Measurements from ENCODE around the gene CRADD.
A peak's percentile ranks its signal among the peaks of the same experiment; 100 is the strongest.

CRADD gene

DNA sequence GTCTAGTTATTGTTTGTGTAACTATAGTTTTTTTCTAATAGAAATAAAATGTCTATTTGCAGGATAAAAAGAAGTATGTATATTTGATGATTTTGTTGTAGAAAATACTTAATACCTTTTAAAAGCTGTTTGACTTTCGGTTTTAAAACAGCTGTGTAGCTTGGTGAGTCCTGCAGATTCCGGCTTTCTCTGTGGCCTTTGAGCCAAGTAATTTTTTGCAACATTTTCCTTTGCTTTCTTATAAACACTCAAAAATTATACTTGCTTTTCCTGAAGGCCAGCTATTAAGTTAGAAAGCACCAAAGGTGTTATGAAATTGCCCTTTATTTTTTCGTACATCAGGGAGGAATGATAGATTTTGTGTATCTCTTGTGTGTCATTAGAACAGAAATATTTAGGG, 63.6 kb downstream of the CRADD start:
- TF ChIP-seq FOXM1 (IDR thresholded peaks at IDR 0.05; ENCODE audit: borderline replicate concordance, low read depth) (no peak), ZBTB7A (IDR thresholded peaks at IDR 0.05; ENCODE audit: low read depth) (no peak), CEBPB (IDR thresholded peaks at IDR 0.05) (no peak), CREB1 (IDR thresholded peaks at IDR 0.05; ENCODE audit: low read depth) (no peak), RAD21 (IDR thresholded peaks at IDR 0.05; ENCODE audit: low read depth) (no peak), TEAD4 (IDR thresholded peaks at IDR 0.05) (no peak), TAF1 (IDR thresholded peaks at IDR 0.05; ENCODE audit: low read depth) (no peak), TCF12 (IDR thresholded peaks at IDR 0.05; ENCODE audit: low read depth) (no peak), NFIC (IDR thresholded peaks at IDR 0.05) (no peak), EGR1 (IDR thresholded peaks at IDR 0.05) (no peak), YY1 (IDR thresholded peaks at IDR 0.05; ENCODE audit: low read depth) (no peak), EP300 (IDR thresholded peaks at IDR 0.05; ENCODE audit: borderline replicate concordance) (no peak)
- TF ChIP-seq, protein P1, sequence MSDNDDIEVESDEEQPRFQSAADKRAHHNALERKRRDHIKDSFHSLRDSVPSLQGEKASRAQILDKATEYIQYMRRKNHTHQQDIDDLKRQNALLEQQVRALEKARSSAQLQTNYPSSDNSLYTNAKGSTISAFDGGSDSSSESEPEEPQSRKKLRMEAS (IDR thresholded peaks at IDR 0.05): no peak
- TF ChIP-seq, protein P2, sequence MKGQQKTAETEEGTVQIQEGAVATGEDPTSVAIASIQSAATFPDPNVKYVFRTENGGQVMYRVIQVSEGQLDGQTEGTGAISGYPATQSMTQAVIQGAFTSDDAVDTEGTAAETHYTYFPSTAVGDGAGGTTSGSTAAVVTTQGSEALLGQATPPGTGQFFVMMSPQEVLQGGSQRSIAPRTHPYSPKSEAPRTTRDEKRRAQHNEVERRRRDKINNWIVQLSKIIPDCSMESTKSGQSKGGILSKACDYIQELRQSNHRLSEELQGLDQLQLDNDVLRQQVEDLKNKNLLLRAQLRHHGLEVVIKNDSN (IDR thresholded peaks at IDR 0.05): no peak
- TF ChIP-seq, protein P3, sequence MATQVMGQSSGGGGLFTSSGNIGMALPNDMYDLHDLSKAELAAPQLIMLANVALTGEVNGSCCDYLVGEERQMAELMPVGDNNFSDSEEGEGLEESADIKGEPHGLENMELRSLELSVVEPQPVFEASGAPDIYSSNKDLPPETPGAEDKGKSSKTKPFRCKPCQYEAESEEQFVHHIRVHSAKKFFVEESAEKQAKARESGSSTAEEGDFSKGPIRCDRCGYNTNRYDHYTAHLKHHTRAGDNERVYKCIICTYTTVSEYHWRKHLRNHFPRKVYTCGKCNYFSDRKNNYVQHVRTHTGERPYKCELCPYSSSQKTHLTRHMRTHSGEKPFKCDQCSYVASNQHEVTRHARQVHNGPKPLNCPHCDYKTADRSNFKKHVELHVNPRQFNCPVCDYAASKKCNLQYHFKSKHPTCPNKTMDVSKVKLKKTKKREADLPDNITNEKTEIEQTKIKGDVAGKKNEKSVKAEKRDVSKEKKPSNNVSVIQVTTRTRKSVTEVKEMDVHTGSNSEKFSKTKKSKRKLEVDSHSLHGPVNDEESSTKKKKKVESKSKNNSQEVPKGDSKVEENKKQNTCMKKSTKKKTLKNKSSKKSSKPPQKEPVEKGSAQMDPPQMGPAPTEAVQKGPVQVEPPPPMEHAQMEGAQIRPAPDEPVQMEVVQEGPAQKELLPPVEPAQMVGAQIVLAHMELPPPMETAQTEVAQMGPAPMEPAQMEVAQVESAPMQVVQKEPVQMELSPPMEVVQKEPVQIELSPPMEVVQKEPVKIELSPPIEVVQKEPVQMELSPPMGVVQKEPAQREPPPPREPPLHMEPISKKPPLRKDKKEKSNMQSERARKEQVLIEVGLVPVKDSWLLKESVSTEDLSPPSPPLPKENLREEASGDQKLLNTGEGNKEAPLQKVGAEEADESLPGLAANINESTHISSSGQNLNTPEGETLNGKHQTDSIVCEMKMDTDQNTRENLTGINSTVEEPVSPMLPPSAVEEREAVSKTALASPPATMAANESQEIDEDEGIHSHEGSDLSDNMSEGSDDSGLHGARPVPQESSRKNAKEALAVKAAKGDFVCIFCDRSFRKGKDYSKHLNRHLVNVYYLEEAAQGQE (IDR thresholded peaks at IDR 0.05; ENCODE audit: low read depth): no peak

DNA sequence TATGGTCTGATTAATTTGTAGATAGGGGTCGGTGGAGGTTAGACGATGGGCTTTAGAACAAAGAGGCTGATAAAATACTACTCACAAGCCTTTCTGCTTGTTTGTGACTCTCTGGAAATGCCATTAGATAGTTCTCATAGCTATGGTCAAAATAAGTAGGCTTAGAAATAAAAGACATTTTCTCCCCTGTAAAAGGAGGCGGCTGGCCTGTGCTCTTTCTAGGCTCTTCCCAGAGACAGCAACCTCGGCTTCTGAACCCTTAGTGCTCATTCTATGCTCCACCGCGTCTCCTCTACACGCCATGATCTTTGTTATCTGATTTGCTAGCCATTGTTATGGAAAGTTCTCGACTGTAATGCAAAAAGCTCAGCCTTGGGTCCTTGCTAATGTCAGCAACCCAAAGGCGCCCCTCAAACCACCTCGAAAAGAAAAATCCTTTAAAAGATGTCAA, 64.5 kb downstream of the CRADD start:
- TF ChIP-seq, protein P1 (IDR thresholded peaks at IDR 0.05): no peak
- TF ChIP-seq EGR1 (IDR thresholded peaks at IDR 0.05) (no peak), RAD21 (IDR thresholded peaks at IDR 0.05; ENCODE audit: low read depth) (no peak), NFIC (IDR thresholded peaks at IDR 0.05) (no peak), TCF12 (IDR thresholded peaks at IDR 0.05; ENCODE audit: low read depth) (no peak), CREB1 (IDR thresholded peaks at IDR 0.05; ENCODE audit: low read depth) (no peak), EP300 (IDR thresholded peaks at IDR 0.05; ENCODE audit: borderline replicate concordance) (no peak), TAF1 (IDR thresholded peaks at IDR 0.05; ENCODE audit: low read depth) (no peak), FOXM1 (IDR thresholded peaks at IDR 0.05; ENCODE audit: borderline replicate concordance, low read depth) (no peak)

DNA sequence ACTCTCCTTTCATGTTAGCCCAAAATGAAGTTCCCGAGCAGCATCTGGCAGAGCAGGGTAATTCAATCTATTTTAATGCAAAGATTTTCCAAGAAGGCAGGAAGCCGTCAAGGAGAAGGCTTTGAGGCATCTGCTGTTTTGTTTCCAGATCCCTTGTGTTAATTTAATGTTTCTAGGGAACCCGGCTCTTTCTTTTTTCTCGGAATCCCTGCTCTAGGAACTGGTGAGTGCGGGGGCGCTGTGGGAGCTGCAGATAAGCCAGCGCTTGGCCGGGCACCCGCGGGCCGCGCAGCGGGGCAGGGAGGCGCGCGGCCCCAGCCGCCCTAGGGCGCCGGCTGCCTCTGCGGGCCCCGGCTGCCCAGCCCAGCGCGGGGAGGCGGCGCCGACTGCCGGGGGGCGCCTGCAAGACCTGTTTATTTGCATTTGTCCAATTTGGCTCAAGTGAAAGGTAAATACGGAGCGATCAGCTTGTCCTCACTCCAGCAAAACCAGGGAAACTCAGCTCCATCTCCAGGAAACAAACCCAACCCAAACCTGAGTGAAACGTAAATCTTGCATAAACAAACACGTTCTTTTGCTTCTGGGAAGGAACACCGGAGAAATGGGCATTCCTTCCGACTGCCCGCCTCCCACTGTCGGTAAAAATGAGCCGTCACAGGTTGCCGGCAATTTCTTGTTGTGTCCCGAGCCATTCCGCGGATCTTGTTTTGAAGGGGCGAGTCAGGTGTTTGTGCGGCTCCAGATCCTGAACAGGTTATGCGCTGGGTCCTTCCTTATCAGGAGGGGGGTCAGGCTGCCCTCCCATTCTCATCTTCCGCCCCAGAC, 65.1 kb downstream of the CRADD start:
- TF ChIP-seq EGR1 (IDR thresholded peaks at IDR 0.05): peak; percentile 48; the same call in 1 of the 2 replicates
- TF ChIP-seq RAD21 (IDR thresholded peaks at IDR 0.05; ENCODE audit: low read depth): peak; percentile 16; the same call in 1 of the 2 replicates
- TF ChIP-seq, protein P1 (IDR thresholded peaks at IDR 0.05): no peak
- TF ChIP-seq TAF1 (IDR thresholded peaks at IDR 0.05; ENCODE audit: low read depth): no peak
- TF ChIP-seq TCF12 (IDR thresholded peaks at IDR 0.05; ENCODE audit: low read depth): no peak
- TF ChIP-seq, protein P2 (IDR thresholded peaks at IDR 0.05): no peak
- no peak for TF ChIP-seq ZBTB7A (IDR thresholded peaks at IDR 0.05; ENCODE audit: low read depth)
- no peak for TF ChIP-seq CEBPB (IDR thresholded peaks at IDR 0.05)

DNA sequence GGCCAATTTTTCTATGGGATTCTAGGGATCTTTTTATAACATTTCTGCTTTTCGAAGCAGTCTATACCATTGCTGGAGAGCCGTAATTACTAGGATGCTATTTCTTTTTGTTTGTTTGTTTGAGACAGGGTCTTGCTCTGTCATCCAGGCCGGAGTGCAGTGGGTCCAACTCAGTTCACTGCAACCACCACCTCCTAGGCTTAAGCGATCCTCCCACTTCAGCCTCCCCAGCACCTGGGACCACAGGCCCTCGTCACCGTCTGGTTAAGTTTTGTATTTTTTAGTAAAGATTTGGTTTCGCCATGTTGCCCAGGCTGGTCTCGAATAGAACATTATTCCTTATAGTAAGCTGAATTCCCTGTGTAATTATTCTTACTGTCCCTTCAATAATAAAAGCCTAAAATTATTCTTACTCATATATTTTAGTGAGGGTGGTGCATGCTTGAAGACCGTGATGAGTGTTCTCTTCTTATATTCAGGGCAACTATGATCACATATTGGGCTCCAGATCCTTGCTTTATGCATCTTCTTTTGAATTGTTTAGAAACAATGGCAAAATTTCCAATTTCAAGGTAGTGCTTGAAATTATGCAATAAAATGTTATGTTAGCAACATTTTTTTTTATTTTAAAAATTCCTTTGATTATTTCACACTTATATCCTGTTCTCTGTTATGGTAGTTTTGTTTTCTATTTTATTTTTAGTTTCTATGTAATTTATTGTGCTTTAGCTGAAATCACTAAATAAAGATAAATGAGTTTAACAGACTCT, 66.2 kb downstream of the CRADD start:
- TF ChIP-seq TAF1 (IDR thresholded peaks at IDR 0.05; ENCODE audit: low read depth) (no peak), CREB1 (IDR thresholded peaks at IDR 0.05; ENCODE audit: low read depth) (no peak), RAD21 (IDR thresholded peaks at IDR 0.05; ENCODE audit: low read depth) (no peak), YY1 (IDR thresholded peaks at IDR 0.05; ENCODE audit: low read depth) (no peak), FOXM1 (IDR thresholded peaks at IDR 0.05; ENCODE audit: borderline replicate concordance, low read depth) (no peak), ZBTB7A (IDR thresholded peaks at IDR 0.05; ENCODE audit: low read depth) (no peak), EGR1 (IDR thresholded peaks at IDR 0.05) (no peak), CEBPB (IDR thresholded peaks at IDR 0.05) (no peak), EP300 (IDR thresholded peaks at IDR 0.05; ENCODE audit: borderline replicate concordance) (no peak), TCF12 (IDR thresholded peaks at IDR 0.05; ENCODE audit: low read depth) (no peak), NFIC (IDR thresholded peaks at IDR 0.05) (no peak), TEAD4 (IDR thresholded peaks at IDR 0.05) (no peak)
- TF ChIP-seq, protein P1 (IDR thresholded peaks at IDR 0.05): no peak
- TF ChIP-seq, protein P3 (IDR thresholded peaks at IDR 0.05; ENCODE audit: low read depth): no peak
- TF ChIP-seq, protein P2 (IDR thresholded peaks at IDR 0.05): no peak
